Endodermal cell (in vitro differentiated cells): ENCODE data around the gene PHAX. TPM values are rescaled to one million over a fixed set of nuclear protein-coding genes. Genes with fewer than 3 reads are reported as not detected.

ENCODE experiments used
- DNase-seq: peaks from one replicate; pipeline ENCODE4 v3.0.0-alpha.2; 2017
- H3K27ac ChIP-seq: 2 replicates; pipeline ENCODE4 v1.5.1; 2013; ENCODE audit warnings: mild to moderate bottlenecking, low read depth, low read length, moderate library complexity
- H3K27me3 ChIP-seq: 2 replicates; pipeline ENCODE4 v1.6.1; 2013; ENCODE audit warnings: mild to moderate bottlenecking, low read length, moderate library complexity; ENCODE audit not compliant: insufficient read depth, control insufficient read depth, poor library complexity, severe bottlenecking
- H3K36me3 ChIP-seq: 2 replicates; pipeline ENCODE4 v1.7.0; 2013; ENCODE audit warnings: mild to moderate bottlenecking, low read length, moderate library complexity; ENCODE audit not compliant: control insufficient read depth, insufficient read depth
- H3K4me1 ChIP-seq: one replicate; pipeline ENCODE4 v1.7.0; 2013; ENCODE audit warnings: low read length; ENCODE audit not compliant: control insufficient read depth, insufficient read depth
- H3K4me3 ChIP-seq: 2 replicates; pipeline ENCODE4 v1.5.1; 2013; ENCODE audit warnings: mild to moderate bottlenecking, low read length, moderate library complexity
- H3K9ac ChIP-seq: 2 replicates; pipeline ENCODE4 v1.6.1; 2013; ENCODE audit warnings: mild to moderate bottlenecking, low read length, moderate library complexity; ENCODE audit not compliant: poor library complexity, severe bottlenecking; ENCODE audit errors: extremely low read depth
- H3K9me3 ChIP-seq: 2 replicates; pipeline ENCODE4 v1.6.1; 2013; ENCODE audit warnings: mild to moderate bottlenecking, low read length, moderate library complexity; ENCODE audit not compliant: control insufficient read depth
- H3K27ac Mint-ChIP-seq: 2 replicates; pipeline ENCODE4 v1.8.0; 2020; ENCODE audit warnings: mixed read lengths
- H3K27me3 Mint-ChIP-seq: 2 replicates; pipeline ENCODE4 v1.8.0; 2021; ENCODE audit warnings: mild to moderate bottlenecking, mixed read lengths; ENCODE audit not compliant: insufficient read depth
- H3K36me3 Mint-ChIP-seq: 2 replicates; pipeline ENCODE4 v1.8.0; 2020; ENCODE audit warnings: low read depth, mixed read lengths
- H3K4me1 Mint-ChIP-seq: 2 replicates; pipeline ENCODE4 v1.8.0; 2020; ENCODE audit warnings: mixed read lengths
- H3K4me3 Mint-ChIP-seq: 2 replicates; pipeline ENCODE4 v1.8.0; 2020; ENCODE audit warnings: mild to moderate bottlenecking, moderate library complexity, mixed read lengths
- H3K9me3 Mint-ChIP-seq: 2 replicates; pipeline ENCODE4 v1.8.0; 2020; ENCODE audit warnings: mild to moderate bottlenecking, mixed read lengths
- WGBS, 2 experiments: methylation state at CpG; one replicate each; pipeline versions ENCODE4 v1.1.5 to v1.1.7; 2013; ENCODE audit warnings: missing lambda C conversion rate in 2 of 2, mixed read lengths in 1 of 2; ENCODE audit not compliant: insufficient coverage in 1 of 2, insufficient read length in 1 of 2; 5-methylcytosine and 5-hydroxymethylcytosine counted together
- total RNA-seq, 2 donors: library from RNA; stranded (reverse); fragmentation: NEBNext Ultra II Directional in 1 of 2; extraction: Animal tissue kit (Norgen Biotek cat#: 25700) in 1 of 2; gene quantifications; 2 replicates in 1 of 2; 3 replicates in 1 of 2; pipeline ENCODE4 v1.2.1, GENCODE V29; 2021
- TF ChIP-seq, protein P1 (sequence below): fragments of 200-600 bp; sonication (generic); conservative IDR thresholded peaks from 2 replicates; pipeline ENCODE4 v1.5.0; 2021; ENCODE audit warnings: antibody characterized with exemption, mild to moderate bottlenecking

Gene PHAX
- total RNA-seq, 2 donors from 2014 or later = 49.9 to 54.1 TPM

DNA sequence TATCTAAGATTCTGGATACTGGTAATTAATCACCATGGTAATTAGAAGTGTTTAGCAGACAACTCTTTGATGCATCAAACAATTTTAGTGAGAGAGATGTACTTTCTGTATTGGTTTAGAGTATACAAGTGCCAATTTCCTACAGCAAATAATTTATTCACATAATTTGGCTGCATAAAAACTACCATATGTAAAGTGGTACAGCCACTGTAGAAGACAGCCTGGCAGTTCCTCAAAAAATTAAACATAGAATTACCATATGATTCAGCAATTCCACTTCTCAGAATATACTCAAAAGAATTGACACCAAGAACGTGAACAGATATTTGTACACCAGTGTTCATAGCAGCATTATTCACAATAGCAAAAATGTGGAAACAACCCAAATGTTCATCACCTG is 36.2 kb downstream of the PHAX start:
- Histone ChIP-seq H3K27ac (no peak overlapping the region), H3K27me3 (no peaks in the 10 kb centered on the region), H3K36me3 (no peaks in the 10 kb centered on the region), H3K9me3 (no peaks in the 10 kb centered on the region), H3K4me1 (no peaks in the 10 kb centered on the region), H3K9ac (no peak overlapping the region), H3K4me3 (no peak overlapping the region)
- no peaks in the 10 kb centered on the region for H3K4me1 Mint-ChIP-seq
- no peak overlapping the region for H3K27ac Mint-ChIP-seq
- no peak overlapping the region for H3K4me3 Mint-ChIP-seq
- no peaks in the 10 kb centered on the region for H3K36me3 Mint-ChIP-seq
- no peaks in the 10 kb centered on the region for H3K27me3 Mint-ChIP-seq
- peaks cover 2% of the 10 kb centered on the region for H3K9me3 Mint-ChIP-seq
- TF ChIP-seq, protein P1, sequence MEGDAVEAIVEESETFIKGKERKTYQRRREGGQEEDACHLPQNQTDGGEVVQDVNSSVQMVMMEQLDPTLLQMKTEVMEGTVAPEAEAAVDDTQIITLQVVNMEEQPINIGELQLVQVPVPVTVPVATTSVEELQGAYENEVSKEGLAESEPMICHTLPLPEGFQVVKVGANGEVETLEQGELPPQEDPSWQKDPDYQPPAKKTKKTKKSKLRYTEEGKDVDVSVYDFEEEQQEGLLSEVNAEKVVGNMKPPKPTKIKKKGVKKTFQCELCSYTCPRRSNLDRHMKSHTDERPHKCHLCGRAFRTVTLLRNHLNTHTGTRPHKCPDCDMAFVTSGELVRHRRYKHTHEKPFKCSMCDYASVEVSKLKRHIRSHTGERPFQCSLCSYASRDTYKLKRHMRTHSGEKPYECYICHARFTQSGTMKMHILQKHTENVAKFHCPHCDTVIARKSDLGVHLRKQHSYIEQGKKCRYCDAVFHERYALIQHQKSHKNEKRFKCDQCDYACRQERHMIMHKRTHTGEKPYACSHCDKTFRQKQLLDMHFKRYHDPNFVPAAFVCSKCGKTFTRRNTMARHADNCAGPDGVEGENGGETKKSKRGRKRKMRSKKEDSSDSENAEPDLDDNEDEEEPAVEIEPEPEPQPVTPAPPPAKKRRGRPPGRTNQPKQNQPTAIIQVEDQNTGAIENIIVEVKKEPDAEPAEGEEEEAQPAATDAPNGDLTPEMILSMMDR = no peak
- no peak for DNase-seq
- WGBS, 2 experiments = 80 to 96% methylated on average over 1 of the region's 1 CpG

DNA sequence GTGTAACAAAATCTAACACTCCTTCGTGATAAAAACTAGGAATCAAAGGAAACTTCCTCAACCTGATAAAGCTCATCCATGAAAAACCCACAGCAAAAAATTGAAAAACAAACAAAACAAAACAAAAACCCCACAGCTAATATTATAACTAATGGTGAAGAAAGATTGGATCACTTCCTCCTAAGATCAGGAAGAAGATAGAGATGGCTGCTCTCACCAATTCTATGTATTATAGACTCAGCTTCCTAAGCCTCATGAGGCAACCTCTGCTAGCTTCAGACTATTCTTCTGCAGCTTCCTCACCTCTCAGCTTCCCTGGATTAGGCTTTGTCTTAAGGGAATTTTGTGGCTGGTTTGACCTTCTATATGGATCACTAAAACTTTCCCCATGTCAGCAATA is 40.1 kb downstream of the PHAX start:
- H3K27ac Mint-ChIP-seq = no peak overlapping the region
- WGBS, 2 experiments = 90% methylated on average over 1 of the region's 1 CpG; no CpG with 5 or more reads in 1 of the 2 experiments

DNA sequence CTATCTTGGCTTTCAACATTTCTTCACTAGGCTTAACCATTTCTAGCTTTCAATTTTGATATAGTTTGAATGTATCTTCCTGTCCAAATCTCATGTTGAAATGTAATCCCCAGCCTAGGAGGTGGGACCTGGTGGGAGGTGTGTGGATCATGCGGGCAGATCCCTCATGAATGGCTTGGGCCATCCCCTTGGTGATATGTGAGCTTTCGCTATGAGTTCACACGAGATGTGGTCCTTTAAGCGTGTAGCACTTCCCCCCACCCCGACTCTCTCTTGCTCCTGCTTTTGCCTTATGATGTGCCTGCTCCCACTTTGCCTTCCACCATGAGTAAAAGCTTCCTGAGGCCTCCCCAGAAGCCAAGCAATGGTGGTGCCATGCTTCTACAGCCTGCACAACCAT is 40.6 kb downstream of the PHAX start:
- Mint-ChIP-seq H3K27ac (no peak overlapping the region), H3K4me3 (no peak overlapping the region), H3K9me3 (peaks cover 22% of the 10 kb centered on the region), H3K36me3 (peaks cover 5% of the 10 kb centered on the region), H3K27me3 (no peaks in the 10 kb centered on the region), H3K4me1 (no peaks in the 10 kb centered on the region)
- Histone ChIP-seq H3K4me1 (no peaks in the 10 kb centered on the region), H3K27me3 (no peaks in the 10 kb centered on the region), H3K9ac (no peak overlapping the region), H3K27ac (no peak overlapping the region), H3K4me3 (no peak overlapping the region), H3K36me3 (no peaks in the 10 kb centered on the region), H3K9me3 (peaks cover 16% of the 10 kb centered on the region)
- no peak for DNase-seq
- TF ChIP-seq, protein P1 = no peak
- 95 to 100% methylated on average over 4 to 5 of the region's 5 CpGs for WGBS, 2 experiments

More for the DNA sequence above, 40.1 kb downstream of the PHAX start:
- TF ChIP-seq, protein P1 = no peak
- H3K4me1 ChIP-seq = no peaks in the 10 kb centered on the region
- H3K9ac ChIP-seq = no peak overlapping the region
- peaks cover 5% of the 10 kb centered on the region for H3K36me3 Mint-ChIP-seq
- H3K9me3 ChIP-seq = peaks cover 15% of the 10 kb centered on the region
- H3K9me3 Mint-ChIP-seq = peaks cover 20% of the 10 kb centered on the region
- H3K27me3 Mint-ChIP-seq = no peaks in the 10 kb centered on the region
- no peaks in the 10 kb centered on the region for H3K27me3 ChIP-seq
- H3K36me3 ChIP-seq = no peaks in the 10 kb centered on the region
- H3K4me1 Mint-ChIP-seq = no peaks in the 10 kb centered on the region
- H3K27ac ChIP-seq = no peak overlapping the region
- H3K4me3 Mint-ChIP-seq = no peak overlapping the region
- no peak overlapping the region for H3K4me3 ChIP-seq
- no peak for DNase-seq
